Progenitor cell of endocrine pancreas (in vitro differentiated cells): Measurements from ENCODE around the gene USP5. TPM values are rescaled to one million over a fixed set of nuclear protein-coding genes. Genes with fewer than 3 reads are reported as not detected.

Experiments
- DNase-seq: peaks from one replicate; pipeline ENCODE4 v3.0.0; 2021; ENCODE audit warnings: low spot score; ENCODE audit not compliant: unreplicated experiment
- H3K27ac Mint-ChIP-seq: 2 replicates; pipeline ENCODE4 v1.8.0; 2021; ENCODE audit warnings: mild to moderate bottlenecking, moderate library complexity, mixed read lengths
- H3K27me3 Mint-ChIP-seq: 2 replicates; pipeline ENCODE4 v1.8.0; 2021; ENCODE audit warnings: mixed read lengths
- H3K36me3 Mint-ChIP-seq: 2 replicates; pipeline ENCODE4 v1.8.0; 2022; ENCODE audit warnings: mixed read lengths; ENCODE audit not compliant: insufficient read depth
- H3K4me1 Mint-ChIP-seq: 2 replicates; pipeline ENCODE4 v1.8.0; 2021; ENCODE audit warnings: low read depth, mixed read lengths
- H3K4me3 Mint-ChIP-seq: 2 replicates; pipeline ENCODE4 v1.8.0; 2021; ENCODE audit warnings: low read depth, mild to moderate bottlenecking, moderate library complexity, mixed read lengths
- H3K9me3 Mint-ChIP-seq: 2 replicates; pipeline ENCODE4 v1.8.0; 2021; ENCODE audit warnings: low read depth, mixed read lengths
- total RNA-seq: library from RNA; stranded (reverse); gene quantifications from 2 replicates; pipeline ENCODE4 v1.2.1, GENCODE V29; 2021
- TF ChIP-seq, protein P1 (sequence below): fragments of 200-600 bp; sonication (generic); IDR thresholded peaks from one replicate; pipeline ENCODE4 v1.5.0; 2021; ENCODE audit warnings: antibody characterized with exemption, mild to moderate bottlenecking; ENCODE audit not compliant: unreplicated experiment

The USP5 gene
- total RNA-seq, 1 donor from 2014 or later, result 185 TPM

DNA sequence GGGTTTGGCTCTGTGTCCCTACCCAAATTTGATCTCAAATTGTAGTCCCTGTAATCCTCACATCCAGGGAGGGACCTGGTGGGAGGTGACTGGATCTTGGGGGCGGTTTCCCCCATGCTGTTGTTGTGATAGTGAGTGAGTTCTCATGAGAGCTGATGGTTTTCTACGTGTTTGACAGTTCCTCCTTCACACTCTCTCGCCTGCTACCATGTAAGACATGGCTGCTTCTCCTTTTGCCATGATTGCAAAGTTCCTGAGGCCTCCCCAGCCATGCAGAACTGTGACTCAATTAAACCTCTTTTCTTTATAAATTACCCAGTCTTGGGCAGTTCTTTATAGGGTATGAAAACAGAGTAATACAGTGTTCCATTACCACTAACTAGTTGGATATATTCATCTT is 42.4 kb downstream of the USP5 start:
- peaks cover 9% of the 10 kb centered on the region for H3K4me1 Mint-ChIP-seq
- H3K27me3 Mint-ChIP-seq, result no peaks in the 10 kb centered on the region
- H3K4me3 Mint-ChIP-seq, result no peak overlapping the region
- no peak overlapping the region for H3K27ac Mint-ChIP-seq
- TF ChIP-seq, protein P1, sequence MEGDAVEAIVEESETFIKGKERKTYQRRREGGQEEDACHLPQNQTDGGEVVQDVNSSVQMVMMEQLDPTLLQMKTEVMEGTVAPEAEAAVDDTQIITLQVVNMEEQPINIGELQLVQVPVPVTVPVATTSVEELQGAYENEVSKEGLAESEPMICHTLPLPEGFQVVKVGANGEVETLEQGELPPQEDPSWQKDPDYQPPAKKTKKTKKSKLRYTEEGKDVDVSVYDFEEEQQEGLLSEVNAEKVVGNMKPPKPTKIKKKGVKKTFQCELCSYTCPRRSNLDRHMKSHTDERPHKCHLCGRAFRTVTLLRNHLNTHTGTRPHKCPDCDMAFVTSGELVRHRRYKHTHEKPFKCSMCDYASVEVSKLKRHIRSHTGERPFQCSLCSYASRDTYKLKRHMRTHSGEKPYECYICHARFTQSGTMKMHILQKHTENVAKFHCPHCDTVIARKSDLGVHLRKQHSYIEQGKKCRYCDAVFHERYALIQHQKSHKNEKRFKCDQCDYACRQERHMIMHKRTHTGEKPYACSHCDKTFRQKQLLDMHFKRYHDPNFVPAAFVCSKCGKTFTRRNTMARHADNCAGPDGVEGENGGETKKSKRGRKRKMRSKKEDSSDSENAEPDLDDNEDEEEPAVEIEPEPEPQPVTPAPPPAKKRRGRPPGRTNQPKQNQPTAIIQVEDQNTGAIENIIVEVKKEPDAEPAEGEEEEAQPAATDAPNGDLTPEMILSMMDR, result no peak
- H3K9me3 Mint-ChIP-seq, result no peaks in the 10 kb centered on the region
- H3K36me3 Mint-ChIP-seq, result no peaks in the 10 kb centered on the region
- no peak for DNase-seq

DNA sequence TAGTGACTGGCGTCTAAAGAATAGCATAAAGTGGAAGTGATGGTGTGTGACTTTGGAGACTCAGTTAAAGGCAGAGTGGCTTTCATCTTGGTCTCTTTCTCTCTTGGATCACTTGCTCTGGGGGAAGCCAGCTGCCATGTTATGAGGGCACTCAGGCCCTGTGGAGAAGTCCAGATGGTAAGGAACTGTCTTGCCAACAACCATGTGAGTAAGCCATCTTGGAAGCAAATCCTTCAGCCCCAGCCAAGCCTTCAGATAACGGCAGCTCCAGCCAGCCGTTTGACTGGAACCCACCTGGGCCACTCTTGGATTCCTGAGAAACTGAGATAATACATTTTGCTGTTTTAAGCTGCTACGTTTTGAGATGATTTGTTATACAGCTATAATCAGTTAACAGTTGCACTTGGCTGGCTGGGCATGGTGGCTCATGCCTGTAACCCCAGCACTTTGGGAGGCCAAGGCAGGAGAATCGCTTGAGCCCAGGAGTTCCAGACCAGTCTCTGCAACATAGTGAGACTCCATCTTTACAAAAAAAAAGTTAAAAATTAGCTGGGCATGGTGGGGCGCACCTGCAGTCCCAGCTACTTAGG is 45.0 kb downstream of the USP5 start:
- TF ChIP-seq, protein P1, result no peak
- DNase-seq, result no peak
- Mint-ChIP-seq H3K9me3 (no peaks in the 10 kb centered on the region), H3K4me3 (no peak overlapping the region), H3K36me3 (no peaks in the 10 kb centered on the region), H3K27ac (no peak overlapping the region), H3K4me1 (no peaks in the 10 kb centered on the region), H3K27me3 (no peaks in the 10 kb centered on the region)

- no peaks in the 10 kb centered on the region for H3K27me3 Mint-ChIP-seq
- H3K36me3 Mint-ChIP-seq, result no peaks in the 10 kb centered on the region
- no peak for DNase-seq
- no peak overlapping the region for H3K27ac Mint-ChIP-seq
- no peak overlapping the region for H3K4me3 Mint-ChIP-seq
- peaks cover 9% of the 10 kb centered on the region for H3K4me1 Mint-ChIP-seq
- TF ChIP-seq, protein P1, result no peak
- no peaks in the 10 kb centered on the region for H3K9me3 Mint-ChIP-seq
These were observed 47.5 kb downstream of the USP5 start for GRCh38 chr12:6899427-6899826.

- H3K27ac Mint-ChIP-seq, result no peak overlapping the region
- TF ChIP-seq, protein P1, result no peak
- H3K36me3 Mint-ChIP-seq, result no peaks in the 10 kb centered on the region
- no peaks in the 10 kb centered on the region for H3K27me3 Mint-ChIP-seq
- H3K4me1 Mint-ChIP-seq, result peaks cover 9% of the 10 kb centered on the region
- H3K9me3 Mint-ChIP-seq, result no peaks in the 10 kb centered on the region
- no peak for DNase-seq
- no peak overlapping the region for H3K4me3 Mint-ChIP-seq
These were observed 48.0 kb downstream of the USP5 start for GRCh38 chr12:6899837-6900519.

DNA sequence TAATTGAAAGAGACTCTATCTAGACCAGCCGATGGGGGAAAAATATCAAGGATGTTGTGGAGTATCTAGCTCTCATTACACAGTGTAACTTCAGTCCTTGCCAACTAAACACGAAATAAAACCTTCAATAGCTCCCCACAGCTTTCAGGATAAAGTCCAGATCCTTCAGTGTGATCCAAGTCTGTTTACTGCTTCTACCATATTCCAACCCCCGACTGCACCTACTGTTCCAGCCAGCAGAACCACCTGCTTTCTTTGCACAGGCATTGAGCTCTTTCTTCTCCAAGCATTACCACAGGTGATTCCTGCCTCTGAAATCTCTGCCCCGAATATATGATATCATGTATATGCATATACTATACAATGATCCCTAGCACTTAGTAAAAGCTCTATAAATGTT is 50.5 kb downstream of the USP5 start:
- Mint-ChIP-seq H3K36me3 (no peaks in the 10 kb centered on the region), H3K27me3 (no peaks in the 10 kb centered on the region), H3K9me3 (no peaks in the 10 kb centered on the region), H3K4me1 (peaks cover 9% of the 10 kb centered on the region), H3K4me3 (no peak overlapping the region), H3K27ac (peak overlapping the region; percentile 25)
- DNase-seq, result no peak
- TF ChIP-seq, protein P1, result no peak
